HG02884 (cell line): ENCODE data around the gene PCK2.
A peak's percentile ranks its signal among the peaks of the same experiment; 100 is the strongest.
"Not testable (repeated sequence)": the region's sequence is repeated elsewhere in the genome, so short reads cannot be mapped to it uniquely, and the experiment has no call there.

ENCODE experiments used
- ATAC-seq: cut with Tn5 transposase; IDR thresholded peaks from one replicate; pipeline ENCODE4 v1.9.1; 2021; ENCODE audit warnings: mild to moderate bottlenecking, moderate library complexity; ENCODE audit not compliant: unreplicated experiment

The PCK2 gene

GRCh38 chr14:24093207-24093900 lies 757 bp upstream of the PCK2 start:
- no peak for ATAC-seq

- ATAC-seq = peak; percentile 1
These were observed 745 bp downstream of the PCK2 start for GRCh38 chr14:24094841-24095270.

- ATAC-seq = peak; percentile 74
These were observed 1.4 kb downstream of the PCK2 start for GRCh38 chr14:24095271-24096068.

GRCh38 chr14:24096545-24097181 lies 2.6 kb downstream of the PCK2 start:
- ATAC-seq = no peak

- ATAC-seq = no peak
These were observed 4.3 kb downstream of the PCK2 start for GRCh38 chr14:24098229-24098926.

- no peak for ATAC-seq
These were observed 5.1 kb downstream of the PCK2 start for GRCh38 chr14:24098927-24099813.

GRCh38 chr14:24100197-24100981 lies 6.3 kb downstream of the PCK2 start:
- ATAC-seq = no peak

GRCh38 chr14:24100982-24101494 lies 6.9 kb downstream of the PCK2 start:
- no peak for ATAC-seq

- ATAC-seq = no peak
These were observed 8.4 kb downstream of the PCK2 start for GRCh38 chr14:24102357-24103048.

GRCh38 chr14:24103451-24103850 lies 9.3 kb downstream of the PCK2 start:
- no peak for ATAC-seq

- ATAC-seq = not testable (repeated sequence)
These were observed 11.6 kb downstream of the PCK2 start for GRCh38 chr14:24105609-24106239.

GRCh38 chr14:24106672-24107271 lies 12.7 kb downstream of the PCK2 start:
- no peak for ATAC-seq

GRCh38 chr14:24108336-24108874 lies 14.3 kb downstream of the PCK2 start:
- peak; percentile 30 for ATAC-seq

- no peak for ATAC-seq
These were observed 15.9 kb downstream of the PCK2 start for GRCh38 chr14:24110060-24110459.

GRCh38 chr14:24110523-24110922 lies 16.4 kb downstream of the PCK2 start:
- no peak for ATAC-seq

GRCh38 chr14:24113379-24113800 lies 19.3 kb downstream of the PCK2 start:
- no peak for ATAC-seq

- ATAC-seq = peak; percentile 32
These were observed 19.9 kb downstream of the PCK2 start for GRCh38 chr14:24113801-24114531.
